ENCODE results near the gene CACNA1I. TPM values are rescaled to one million over a fixed set of nuclear protein-coding genes. Genes with fewer than 3 reads are reported as not detected.

CACNA1I gene
- total and polyA plus RNA-seq, 2 experiments from 2014 or later, result 0.17 to 0.21 TPM

- TF ChIP-seq EZH2phosphoT487 (IDR thresholded peaks at IDR 0.05; ENCODE audit: low read depth, severe bottlenecking, unreplicated experiment) (no peak), CTCF (IDR thresholded peaks at IDR 0.05; ENCODE audit: poor library complexity) (no peak), EZH2 (IDR thresholded peaks at IDR 0.05; ENCODE audit: borderline replicate concordance) (no peak)
- no peaks in the 10 kb centered on the region for H3K9me2 ChIP-seq (replicated peaks; ENCODE audit: insufficient read depth)
- H3K9me3 ChIP-seq (ENCODE audit: low read depth), result no peaks in the 10 kb centered on the region
- WGBS (ENCODE audit: low lambda C conversion rate, missing lambda C conversion rate), result 75% methylated on average over 4 of the region's 4 CpGs
- H4K20me1 ChIP-seq (ENCODE audit: insufficient read depth, poor library complexity, severe bottlenecking), result no peaks in the 10 kb centered on the region
- H3K79me2 ChIP-seq, result no peaks in the 10 kb centered on the region
- no peak overlapping the region for H2AFZ ChIP-seq
- no peak overlapping the region for H3K4me3 ChIP-seq
- no peaks in the 10 kb centered on the region for H3K4me1 ChIP-seq (ENCODE audit: insufficient read depth)
- DNase-seq (ENCODE audit: low spot score), result no peak
- H3K36me3 ChIP-seq (replicated peaks; ENCODE audit: insufficient read depth, low read depth), result no peaks in the 10 kb centered on the region
- no peaks in the 10 kb centered on the region for H3K27me3 ChIP-seq
- no peak overlapping the region for H3K4me2 ChIP-seq
- H3K27ac ChIP-seq, result no peak overlapping the region
Observed at GRCh38 chr22:39611360-39611759, 40.8 kb downstream of the CACNA1I start.

GRCh38 chr22:39612811-39613548 lies 42.4 kb downstream of the CACNA1I start:
- H3K27me3 ChIP-seq, result no peaks in the 10 kb centered on the region
- DNase-seq (ENCODE audit: low spot score), result no peak
- H3K4me2 ChIP-seq, result no peak overlapping the region
- H4K20me1 ChIP-seq (ENCODE audit: insufficient read depth, poor library complexity, severe bottlenecking), result no peaks in the 10 kb centered on the region
- H3K27ac ChIP-seq, result no peak overlapping the region
- 79% methylated on average over 7 of the region's 7 CpGs for WGBS (ENCODE audit: low lambda C conversion rate, missing lambda C conversion rate)
- no peaks in the 10 kb centered on the region for H3K4me1 ChIP-seq (ENCODE audit: insufficient read depth)
- TF ChIP-seq EZH2phosphoT487 (IDR thresholded peaks at IDR 0.05; ENCODE audit: low read depth, severe bottlenecking, unreplicated experiment) (no peak), EZH2 (IDR thresholded peaks at IDR 0.05; ENCODE audit: borderline replicate concordance) (no peak), CTCF (IDR thresholded peaks at IDR 0.05; ENCODE audit: poor library complexity) (no peak)
- H3K9me3 ChIP-seq (ENCODE audit: low read depth), result no peaks in the 10 kb centered on the region
- H3K36me3 ChIP-seq (replicated peaks; ENCODE audit: insufficient read depth, low read depth), result no peaks in the 10 kb centered on the region
- H2AFZ ChIP-seq, result no peak overlapping the region
- no peaks in the 10 kb centered on the region for H3K79me2 ChIP-seq
- H3K9me2 ChIP-seq (replicated peaks; ENCODE audit: insufficient read depth), result no peaks in the 10 kb centered on the region
- H3K4me3 ChIP-seq, result no peak overlapping the region

GRCh38 chr22:39613549-39613921 lies 43.0 kb downstream of the CACNA1I start:
- Histone ChIP-seq H2AFZ (no peak overlapping the region), H3K9me2 (replicated peaks; ENCODE audit: insufficient read depth) (no peaks in the 10 kb centered on the region), H3K27ac (no peak overlapping the region), H3K36me3 (replicated peaks; ENCODE audit: insufficient read depth, low read depth) (no peaks in the 10 kb centered on the region), H4K20me1 (ENCODE audit: insufficient read depth, poor library complexity, severe bottlenecking) (no peaks in the 10 kb centered on the region), H3K4me1 (ENCODE audit: insufficient read depth) (no peaks in the 10 kb centered on the region), H3K4me3 (no peak overlapping the region), H3K79me2 (no peaks in the 10 kb centered on the region), H3K4me2 (no peak overlapping the region), H3K27me3 (no peaks in the 10 kb centered on the region), H3K9me3 (ENCODE audit: low read depth) (no peaks in the 10 kb centered on the region)
- 96% methylated on average over 10 of the region's 10 CpGs for WGBS (ENCODE audit: low lambda C conversion rate, missing lambda C conversion rate)
- TF ChIP-seq CTCF (IDR thresholded peaks at IDR 0.05; ENCODE audit: poor library complexity) (no peak), EZH2 (IDR thresholded peaks at IDR 0.05; ENCODE audit: borderline replicate concordance) (no peak), EZH2phosphoT487 (IDR thresholded peaks at IDR 0.05; ENCODE audit: low read depth, severe bottlenecking, unreplicated experiment) (no peak)
- DNase-seq (ENCODE audit: low spot score), result no peak
